ENCODE results near the gene CNNM1. TPM values are rescaled to one million over a fixed set of nuclear protein-coding genes. Genes with fewer than 3 reads are reported as not detected.
A peak's percentile ranks its signal among the peaks of the same experiment; 100 is the strongest.

The CNNM1 gene
- total RNA-seq, 3 donors from 2014 or later: 0.64 to 0.98 (median 0.88) TPM

DNA sequence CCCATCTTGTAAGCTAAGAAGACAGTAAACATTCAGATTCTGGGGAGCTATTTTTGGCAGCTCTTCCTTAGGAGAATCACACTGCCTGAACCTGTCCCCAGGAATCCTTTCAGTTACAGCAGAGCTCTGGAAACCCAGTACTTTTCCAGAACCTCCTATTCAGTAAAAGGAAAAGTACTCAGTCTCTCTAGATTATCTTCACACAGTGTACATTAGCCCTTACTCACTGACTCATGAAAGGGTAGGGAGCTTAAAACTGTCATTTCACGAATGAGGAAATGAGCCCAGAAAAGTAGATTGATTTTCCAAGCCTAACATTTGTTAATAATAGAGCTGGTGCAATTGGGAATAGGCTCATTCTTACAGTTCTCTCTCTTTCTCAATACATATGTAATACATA is 3.9 kb upstream of the CNNM1 start:
- no peak for DNase-seq (ENCODE audit: low spot score in 2 of 2)
- no peak overlapping the region for H3K27ac ChIP-seq
- H3K27me3 ChIP-seq: peaks cover 6 to 17% of the 10 kb centered on the region in 2 donors
- no peak overlapping the region for H3K4me3 ChIP-seq
- intact Hi-C loops (cut with DNase I; ENCODE audit: low total_unique reads): no loop called here
- H3K36me3 ChIP-seq: no peaks in the 10 kb centered on the region
- H3K9me3 ChIP-seq: no peaks in the 10 kb centered on the region
- peaks cover 0 to 3% of the 10 kb centered on the region in 2 donors for H3K4me1 ChIP-seq
- TF ChIP-seq, protein P1, sequence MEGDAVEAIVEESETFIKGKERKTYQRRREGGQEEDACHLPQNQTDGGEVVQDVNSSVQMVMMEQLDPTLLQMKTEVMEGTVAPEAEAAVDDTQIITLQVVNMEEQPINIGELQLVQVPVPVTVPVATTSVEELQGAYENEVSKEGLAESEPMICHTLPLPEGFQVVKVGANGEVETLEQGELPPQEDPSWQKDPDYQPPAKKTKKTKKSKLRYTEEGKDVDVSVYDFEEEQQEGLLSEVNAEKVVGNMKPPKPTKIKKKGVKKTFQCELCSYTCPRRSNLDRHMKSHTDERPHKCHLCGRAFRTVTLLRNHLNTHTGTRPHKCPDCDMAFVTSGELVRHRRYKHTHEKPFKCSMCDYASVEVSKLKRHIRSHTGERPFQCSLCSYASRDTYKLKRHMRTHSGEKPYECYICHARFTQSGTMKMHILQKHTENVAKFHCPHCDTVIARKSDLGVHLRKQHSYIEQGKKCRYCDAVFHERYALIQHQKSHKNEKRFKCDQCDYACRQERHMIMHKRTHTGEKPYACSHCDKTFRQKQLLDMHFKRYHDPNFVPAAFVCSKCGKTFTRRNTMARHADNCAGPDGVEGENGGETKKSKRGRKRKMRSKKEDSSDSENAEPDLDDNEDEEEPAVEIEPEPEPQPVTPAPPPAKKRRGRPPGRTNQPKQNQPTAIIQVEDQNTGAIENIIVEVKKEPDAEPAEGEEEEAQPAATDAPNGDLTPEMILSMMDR (IDR thresholded peaks at IDR 0.05): no peak
- TF ChIP-seq POLR2AphosphoS5 (IDR thresholded peaks at IDR 0.05): no peak

DNA sequence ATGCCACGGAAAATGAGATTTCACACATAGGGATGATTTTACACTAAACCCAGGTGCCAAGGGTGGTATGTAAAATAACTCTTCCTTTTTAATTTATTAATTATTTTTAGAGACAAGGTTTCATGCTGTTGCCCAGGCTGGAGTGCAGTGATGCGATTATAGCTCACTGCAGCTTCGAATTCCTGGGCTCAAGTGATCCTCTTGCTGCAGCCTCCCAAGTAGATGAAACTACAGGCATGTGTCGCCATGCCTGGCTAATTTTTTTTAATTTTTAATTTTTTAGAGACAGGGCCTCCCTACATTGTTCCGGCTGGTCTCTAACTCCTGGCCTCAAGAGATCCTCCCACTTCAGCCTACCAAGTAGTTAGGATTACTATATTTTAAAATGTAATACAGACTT is 2.3 kb upstream of the CNNM1 start:
- intact Hi-C loops (cut with DNase I; ENCODE audit: low total_unique reads): no loop called here
- Histone ChIP-seq H3K4me3 (no peak overlapping the region), H3K27ac (no peak overlapping the region), H3K27me3 (peaks cover 6 to 20% of the 10 kb centered on the region in 2 donors), H3K4me1 (peaks cover 0 to 4% of the 10 kb centered on the region in 2 donors), H3K36me3 (no peaks in the 10 kb centered on the region), H3K9me3 (no peaks in the 10 kb centered on the region)
- TF ChIP-seq, protein P1 (IDR thresholded peaks at IDR 0.05): no peak
- TF ChIP-seq POLR2AphosphoS5 (IDR thresholded peaks at IDR 0.05) (no peak), POLR2A (IDR thresholded peaks at IDR 0.05) (no peak)
- no peak for DNase-seq (ENCODE audit: low spot score in 2 of 2)

DNA sequence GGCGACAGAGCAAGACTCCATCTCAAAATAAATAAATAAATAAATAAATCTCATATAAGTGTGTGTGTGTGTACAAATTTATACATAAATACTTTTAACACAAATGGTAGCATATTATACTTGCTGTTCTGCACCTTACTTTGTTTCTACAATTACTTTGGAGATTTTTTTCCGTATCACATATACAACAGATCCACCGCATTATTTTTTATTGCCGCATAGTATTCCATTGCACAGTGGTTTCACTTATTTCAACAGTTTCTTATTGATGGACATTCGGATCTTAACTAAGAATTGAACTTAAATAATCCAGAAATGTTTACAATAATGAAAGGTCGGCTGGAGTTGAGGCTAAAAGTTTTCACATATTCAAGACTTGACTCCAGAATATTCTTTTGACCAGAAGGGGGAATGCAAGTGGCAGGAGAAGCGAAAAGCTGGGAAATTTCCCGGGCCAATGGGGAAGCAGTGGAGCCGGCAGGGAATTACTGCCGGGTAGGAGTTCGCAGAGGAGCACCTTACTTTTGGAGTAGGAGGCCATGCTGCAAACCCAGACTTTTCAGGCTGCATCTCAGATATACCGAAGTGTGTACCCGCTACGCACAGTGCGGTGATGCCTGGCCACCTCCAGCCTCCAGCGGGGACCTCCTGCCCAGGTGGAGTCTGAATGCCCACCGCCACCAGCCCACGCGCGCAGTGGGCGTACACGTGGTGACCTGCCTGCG is 415 bp upstream of the CNNM1 start:
- no peak for TF ChIP-seq POLR2A (IDR thresholded peaks at IDR 0.05)
- TF ChIP-seq, protein P1 (IDR thresholded peaks at IDR 0.05): no peak
- no peak for TF ChIP-seq POLR2AphosphoS5 (IDR thresholded peaks at IDR 0.05)

DNA sequence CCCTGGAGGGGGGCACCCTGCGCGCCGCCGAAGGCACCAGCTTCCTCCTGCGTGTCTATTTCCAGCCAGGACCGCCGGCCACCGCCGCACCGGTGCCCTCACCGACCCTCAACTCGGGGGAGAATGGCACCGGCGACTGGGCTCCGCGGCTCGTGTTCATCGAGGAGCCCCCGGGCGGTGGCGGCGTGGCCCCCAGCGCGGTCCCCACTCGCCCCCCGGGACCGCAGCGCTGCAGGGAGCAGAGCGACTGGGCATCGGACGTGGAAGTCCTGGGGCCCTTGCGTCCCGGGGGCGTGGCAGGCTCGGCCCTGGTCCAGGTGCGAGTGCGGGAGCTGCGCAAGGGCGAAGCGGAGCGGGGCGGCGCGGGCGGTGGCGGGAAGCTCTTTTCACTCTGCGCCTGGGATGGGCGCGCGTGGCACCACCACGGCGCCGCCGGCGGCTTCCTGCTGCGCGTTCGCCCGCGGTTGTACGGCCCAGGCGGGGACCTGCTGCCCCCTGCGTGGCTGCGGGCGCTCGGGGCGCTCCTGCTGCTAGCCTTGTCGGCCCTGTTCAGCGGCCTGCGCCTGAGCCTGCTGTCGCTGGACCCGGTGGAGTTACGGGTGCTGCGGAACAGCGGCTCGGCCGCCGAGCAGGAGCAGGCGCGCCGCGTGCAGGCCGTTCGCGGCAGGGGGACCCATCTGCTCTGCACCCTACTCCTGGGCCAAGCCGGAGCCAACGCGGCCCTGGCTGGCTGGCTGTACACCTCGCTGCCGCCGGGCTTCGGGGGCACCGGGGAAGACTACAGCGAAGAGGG is 594 bp downstream of the CNNM1 start:
- H3K4me1 ChIP-seq: peaks cover 0 to 4% of the 10 kb centered on the region in 2 donors
- no peaks in the 10 kb centered on the region for H3K36me3 ChIP-seq
- no peak overlapping the region for H3K27ac ChIP-seq
- intact Hi-C loops (cut with DNase I; ENCODE audit: low total_unique reads): no loop called here
- no peak for DNase-seq (ENCODE audit: low spot score in 2 of 2)
- TF ChIP-seq POLR2A (IDR thresholded peaks at IDR 0.05) (no peak), POLR2AphosphoS5 (IDR thresholded peaks at IDR 0.05) (no peak)
- TF ChIP-seq, protein P1 (IDR thresholded peaks at IDR 0.05): no peak
- H3K27me3 ChIP-seq: peaks cover 6 to 20% of the 10 kb centered on the region in 2 donors
- no peaks in the 10 kb centered on the region for H3K9me3 ChIP-seq
- peak overlapping the region; percentile 48 to 84 (median 63) for H3K4me3 ChIP-seq

More for the DNA sequence above, 415 bp upstream of the CNNM1 start:
- intact Hi-C loops (cut with DNase I; ENCODE audit: low total_unique reads): no loop called here
- Histone ChIP-seq H3K4me3 (peak overlapping the region; percentile 48 to 84 (median 63)), H3K36me3 (no peaks in the 10 kb centered on the region), H3K9me3 (no peaks in the 10 kb centered on the region), H3K27ac (no peak overlapping the region), H3K27me3 (peaks cover 6 to 20% of the 10 kb centered on the region in 2 donors), H3K4me1 (peaks cover 0 to 4% of the 10 kb centered on the region in 2 donors)
- no peak for DNase-seq (ENCODE audit: low spot score in 2 of 2)
